GM23338 (cell line): ENCODE results near the gene GNB2.

Source experiments
- CREB1 ChIP-seq: fragments of 250-450 bp; sonication (Bioruptor Pico); IDR thresholded peaks from 2 replicates; pipeline ENCODE4 v1.5.0; 2020; ENCODE audit warnings: low read depth, mild to moderate bottlenecking, moderate library complexity
- CTCF ChIP-seq, 2 experiments: fragments of 200-600 bp in 1 of 2; sonication (generic) in 1 of 2; conservative IDR thresholded peaks; 2 replicates each; pipeline versions ENCODE4 v1.5.1 to v1.6.1; 2016 to 2017; ENCODE audit warnings: antibody characterized with exemption in 2 of 2, low read depth in 2 of 2, mild to moderate bottlenecking in 2 of 2, moderate library complexity in 1 of 2
- ETS1 ChIP-seq: IDR thresholded peaks from 2 replicates; pipeline ENCODE4 v1.6.1; 2016; ENCODE audit warnings: antibody characterized with exemption
- EZH2 ChIP-seq: fragments of 200-600 bp; sonication (generic); IDR thresholded peaks from one replicate; pipeline ENCODE4 v1.8.0; 2017; ENCODE audit warnings: antibody characterized with exemption, mild to moderate bottlenecking, low read depth; ENCODE audit not compliant: unreplicated experiment
- EZH2phosphoT487 ChIP-seq: fragments of 200-600 bp; sonication (generic); IDR thresholded peaks from one replicate; pipeline ENCODE4 v1.8.1; 2018; ENCODE audit warnings: antibody characterized with exemption; ENCODE audit not compliant: unreplicated experiment
- JUNB ChIP-seq: IDR thresholded peaks from one replicate; pipeline ENCODE4 v1.6.1; 2016; ENCODE audit warnings: antibody characterized with exemption; ENCODE audit not compliant: unreplicated experiment
- NANOG ChIP-seq: IDR thresholded peaks from 2 replicates; pipeline ENCODE4 v1.6.1; 2016; ENCODE audit warnings: antibody characterized with exemption, borderline replicate concordance
- POLR2AphosphoS5 ChIP-seq: IDR thresholded peaks from 2 replicates; pipeline ENCODE4 v1.6.1; 2016; ENCODE audit warnings: antibody characterized with exemption, low read depth
- REST ChIP-seq: IDR thresholded peaks from one replicate; pipeline ENCODE4 v1.6.1; 2018; ENCODE audit warnings: antibody characterized with exemption; ENCODE audit not compliant: unreplicated experiment
- STAT1 ChIP-seq: IDR thresholded peaks from one replicate; pipeline ENCODE4 v1.6.1; 2016; ENCODE audit warnings: antibody characterized with exemption; ENCODE audit not compliant: unreplicated experiment
- ZNF114 ChIP-seq: fragments of 250-450 bp; sonication (Bioruptor Pico); IDR thresholded peaks from 2 replicates; pipeline ENCODE4 v1.5.0; 2020; ENCODE audit warnings: mild to moderate bottlenecking, moderate library complexity
- ZNF462 ChIP-seq: fragments of 250-450 bp; sonication (Bioruptor Pico); IDR thresholded peaks from 2 replicates; pipeline ENCODE4 v1.5.0; 2020; ENCODE audit warnings: mild to moderate bottlenecking, moderate library complexity

GRCh38 chr7:100686822-100687211 lies 13.3 kb downstream of the GNB2 start:
- TF ChIP-seq CTCF (conservative IDR thresholded peaks at IDR 0.05; ENCODE audit: low read depth in 2 of 2) (no peak), EZH2 (no peak), POLR2AphosphoS5 (no peak), CREB1 (no peak), ETS1 (no peak), ZNF462 (CRISPR knock-in tag) (no peak), NANOG (no peak), REST (no peak), EZH2phosphoT487 (no peak), STAT1 (no peak), JUNB (no peak), ZNF114 (CRISPR knock-in tag) (no peak)
